Measurements from ENCODE around the gene FRAT1.

FRAT1 gene

DNA sequence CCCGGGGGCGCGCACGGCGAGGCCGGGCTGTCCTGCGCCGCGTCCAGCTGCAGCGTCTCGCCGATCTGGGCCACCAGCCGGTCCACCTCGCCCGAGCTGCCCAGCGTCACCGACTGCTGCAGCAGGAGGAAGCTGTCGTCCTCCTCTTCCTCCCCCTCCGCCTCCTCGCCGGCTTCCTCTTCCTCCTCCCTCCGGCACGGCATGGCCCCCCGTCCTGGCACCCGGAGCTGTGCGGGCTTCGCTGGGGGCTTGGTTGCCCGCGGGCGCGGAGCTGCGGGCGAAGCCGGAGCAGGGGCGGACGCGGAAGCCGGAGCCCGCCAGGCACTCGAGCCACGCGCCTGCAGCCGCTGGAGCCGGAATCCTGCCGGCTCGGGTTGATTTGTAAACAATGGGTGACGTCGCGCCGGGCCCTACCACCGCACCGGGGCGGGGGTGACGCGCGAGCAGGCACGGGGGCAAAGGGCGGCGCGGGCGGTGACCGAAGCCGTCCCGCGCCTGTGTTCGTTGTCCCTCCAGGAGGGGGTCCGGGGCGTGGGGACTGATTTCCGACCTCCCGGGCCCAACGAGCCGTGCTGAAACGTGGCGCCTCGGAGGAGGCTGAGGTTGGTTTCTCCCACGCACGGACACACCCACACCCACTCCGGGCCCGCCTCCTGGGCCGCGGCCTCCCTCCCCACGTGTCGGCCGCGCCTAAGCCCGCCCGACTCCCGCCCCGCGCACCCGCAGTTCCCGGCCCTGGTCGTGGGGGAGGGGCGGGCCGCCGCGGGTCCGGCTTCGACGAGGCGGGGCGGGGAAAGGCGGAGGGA is 15.5 kb downstream of the FRAT1 start, which contains the start of gene FRAT2 (continued):
- TF ChIP-seq, protein P1, sequence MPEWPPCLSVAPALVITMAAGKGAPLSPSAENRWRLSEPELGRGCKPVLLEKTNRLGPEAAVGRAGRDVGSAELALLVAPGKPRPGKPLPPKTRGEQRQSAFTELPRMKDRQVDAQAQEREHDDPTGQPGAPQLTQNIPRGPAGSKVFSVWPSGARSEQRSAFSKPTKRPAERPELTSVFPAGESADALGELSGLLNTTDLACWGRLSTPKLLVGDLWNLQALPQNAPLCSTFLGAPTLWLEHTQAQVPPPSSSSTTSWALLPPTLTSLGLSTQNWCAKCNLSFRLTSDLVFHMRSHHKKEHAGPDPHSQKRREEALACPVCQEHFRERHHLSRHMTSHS (tag by site-specific recombination; IDR thresholded peaks at IDR 0.05), result no peak
- TF ChIP-seq ZNF324 (tag by site-specific recombination; IDR thresholded peaks at IDR 0.05) (peak; percentile 98), OSR2 (tag by site-specific recombination; IDR thresholded peaks at IDR 0.05) (no peak), ZNF830 (tag by site-specific recombination; IDR thresholded peaks at IDR 0.05; ENCODE audit: low read depth) (no peak), ZNF571 (tag by site-specific recombination; IDR thresholded peaks at IDR 0.05) (no peak), ZNF2 (tag by site-specific recombination; IDR thresholded peaks at IDR 0.05) (peak; percentile 86), ZNF701 (tag by site-specific recombination; IDR thresholded peaks at IDR 0.05) (no peak), TCF7L2 (IDR thresholded peaks at IDR 0.05; ENCODE audit: borderline replicate concordance, low read depth, low read length) (no peak), KLF9 (tag by site-specific recombination; IDR thresholded peaks at IDR 0.05; ENCODE audit: low read depth) (peak; percentile 100), ZNF214 (tag by site-specific recombination; IDR thresholded peaks at IDR 0.05; ENCODE audit: borderline replicate concordance) (no peak), ZNF114 (tag by site-specific recombination; IDR thresholded peaks at IDR 0.05) (no peak), SP2 (tag by site-specific recombination; IDR thresholded peaks at IDR 0.05) (peak; percentile 90), ZNF23 (tag by site-specific recombination; IDR thresholded peaks at IDR 0.05; ENCODE audit: borderline replicate concordance) (no peak), ZBTB48 (tag by site-specific recombination; IDR thresholded peaks at IDR 0.05) (0 out of 2 replicates have a peak, but pooled peaks have one; percentile 28), ZNF426 (tag by site-specific recombination; IDR thresholded peaks at IDR 0.05) (no peak), ZNF777 (tag by site-specific recombination; IDR thresholded peaks at IDR 0.05; ENCODE audit: borderline replicate concordance) (no peak), GLI4 (tag by site-specific recombination; IDR thresholded peaks at IDR 0.05) (peak; percentile 79; the same call in 1 of the 2 replicates), ZNF660 (tag by site-specific recombination; IDR thresholded peaks at IDR 0.05) (no peak; the same call in 1 of the 2 replicates), GLIS1 (tag by site-specific recombination; IDR thresholded peaks at IDR 0.05) (peak; percentile 80), ZNF48 (tag by site-specific recombination; IDR thresholded peaks at IDR 0.05) (no peak), OVOL3 (tag by site-specific recombination; IDR thresholded peaks at IDR 0.05) (peak; percentile 51; the same call in 1 of the 2 replicates), MEIS1 (CRISPR knock-in tag; IDR thresholded peaks at IDR 0.05; ENCODE audit: borderline replicate concordance) (no peak), FEZF1 (tag by site-specific recombination; IDR thresholded peaks at IDR 0.05) (0 out of 2 replicates have a peak, but pooled peaks have one; percentile 30), KLF1 (tag by site-specific recombination; IDR thresholded peaks at IDR 0.05) (peak; percentile 94), ZNF473 (tag by site-specific recombination; IDR thresholded peaks at IDR 0.05) (no peak), ZBTB20 (tag by site-specific recombination; IDR thresholded peaks at IDR 0.05) (peak; percentile 72; the same call in 1 of the 2 replicates), ZNF776 (tag by site-specific recombination; IDR thresholded peaks at IDR 0.05; ENCODE audit: borderline replicate concordance) (no peak), ZNF558 (tag by site-specific recombination; IDR thresholded peaks at IDR 0.05) (no peak)
- TF ChIP-seq, protein P2, sequence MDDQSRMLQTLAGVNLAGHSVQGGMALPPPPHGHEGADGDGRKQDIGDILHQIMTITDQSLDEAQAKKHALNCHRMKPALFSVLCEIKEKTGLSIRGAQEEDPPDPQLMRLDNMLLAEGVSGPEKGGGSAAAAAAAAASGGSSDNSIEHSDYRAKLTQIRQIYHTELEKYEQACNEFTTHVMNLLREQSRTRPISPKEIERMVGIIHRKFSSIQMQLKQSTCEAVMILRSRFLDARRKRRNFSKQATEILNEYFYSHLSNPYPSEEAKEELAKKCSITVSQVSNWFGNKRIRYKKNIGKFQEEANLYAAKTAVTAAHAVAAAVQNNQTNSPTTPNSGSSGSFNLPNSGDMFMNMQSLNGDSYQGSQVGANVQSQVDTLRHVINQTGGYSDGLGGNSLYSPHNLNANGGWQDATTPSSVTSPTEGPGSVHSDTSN (CRISPR knock-in tag; IDR thresholded peaks at IDR 0.05), result peak; percentile 68; the same call in 1 of the 2 replicates
- TF ChIP-seq, protein P3, sequence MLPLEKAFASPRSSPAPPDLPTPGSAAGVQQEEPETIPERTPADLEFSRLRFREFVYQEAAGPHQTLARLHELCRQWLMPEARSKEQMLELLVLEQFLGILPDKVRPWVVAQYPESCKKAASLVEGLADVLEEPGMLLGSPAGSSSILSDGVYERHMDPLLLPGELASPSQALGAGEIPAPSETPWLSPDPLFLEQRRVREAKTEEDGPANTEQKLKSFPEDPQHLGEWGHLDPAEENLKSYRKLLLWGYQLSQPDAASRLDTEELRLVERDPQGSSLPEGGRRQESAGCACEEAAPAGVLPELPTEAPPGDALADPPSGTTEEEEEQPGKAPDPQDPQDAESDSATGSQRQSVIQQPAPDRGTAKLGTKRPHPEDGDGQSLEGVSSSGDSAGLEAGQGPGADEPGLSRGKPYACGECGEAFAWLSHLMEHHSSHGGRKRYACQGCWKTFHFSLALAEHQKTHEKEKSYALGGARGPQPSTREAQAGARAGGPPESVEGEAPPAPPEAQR (tag by site-specific recombination; IDR thresholded peaks at IDR 0.05), result no peak; the same call in 1 of the 2 replicates
- TF ChIP-seq, protein P4, sequence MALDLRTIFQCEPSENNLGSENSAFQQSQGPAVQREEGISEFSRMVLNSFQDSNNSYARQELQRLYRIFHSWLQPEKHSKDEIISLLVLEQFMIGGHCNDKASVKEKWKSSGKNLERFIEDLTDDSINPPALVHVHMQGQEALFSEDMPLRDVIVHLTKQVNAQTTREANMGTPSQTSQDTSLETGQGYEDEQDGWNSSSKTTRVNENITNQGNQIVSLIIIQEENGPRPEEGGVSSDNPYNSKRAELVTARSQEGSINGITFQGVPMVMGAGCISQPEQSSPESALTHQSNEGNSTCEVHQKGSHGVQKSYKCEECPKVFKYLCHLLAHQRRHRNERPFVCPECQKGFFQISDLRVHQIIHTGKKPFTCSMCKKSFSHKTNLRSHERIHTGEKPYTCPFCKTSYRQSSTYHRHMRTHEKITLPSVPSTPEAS (tag by site-specific recombination; IDR thresholded peaks at IDR 0.05), result no peak
- TF ChIP-seq, protein P5, sequence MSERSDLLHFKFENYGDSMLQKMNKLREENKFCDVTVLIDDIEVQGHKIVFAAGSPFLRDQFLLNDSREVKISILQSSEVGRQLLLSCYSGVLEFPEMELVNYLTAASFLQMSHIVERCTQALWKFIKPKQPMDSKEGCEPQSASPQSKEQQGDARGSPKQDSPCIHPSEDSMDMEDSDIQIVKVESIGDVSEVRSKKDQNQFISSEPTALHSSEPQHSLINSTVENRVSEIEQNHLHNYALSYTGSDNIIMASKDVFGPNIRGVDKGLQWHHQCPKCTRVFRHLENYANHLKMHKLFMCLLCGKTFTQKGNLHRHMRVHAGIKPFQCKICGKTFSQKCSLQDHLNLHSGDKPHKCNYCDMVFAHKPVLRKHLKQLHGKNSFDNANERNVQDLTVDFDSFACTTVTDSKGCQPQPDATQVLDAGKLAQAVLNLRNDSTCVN (tag by site-specific recombination; optimal IDR thresholded peaks at IDR 0.05), result peak; percentile 94
